ENCODE results near the gene MS4A7.
"Not testable (repeated sequence)": the region's sequence is repeated elsewhere in the genome, so short reads cannot be mapped to it uniquely, and the experiment has no call there.

The MS4A7 gene, protein sequence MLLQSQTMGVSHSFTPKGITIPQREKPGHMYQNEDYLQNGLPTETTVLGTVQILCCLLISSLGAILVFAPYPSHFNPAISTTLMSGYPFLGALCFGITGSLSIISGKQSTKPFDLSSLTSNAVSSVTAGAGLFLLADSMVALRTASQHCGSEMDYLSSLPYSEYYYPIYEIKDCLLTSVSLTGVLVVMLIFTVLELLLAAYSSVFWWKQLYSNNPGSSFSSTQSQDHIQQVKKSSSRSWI

DNA sequence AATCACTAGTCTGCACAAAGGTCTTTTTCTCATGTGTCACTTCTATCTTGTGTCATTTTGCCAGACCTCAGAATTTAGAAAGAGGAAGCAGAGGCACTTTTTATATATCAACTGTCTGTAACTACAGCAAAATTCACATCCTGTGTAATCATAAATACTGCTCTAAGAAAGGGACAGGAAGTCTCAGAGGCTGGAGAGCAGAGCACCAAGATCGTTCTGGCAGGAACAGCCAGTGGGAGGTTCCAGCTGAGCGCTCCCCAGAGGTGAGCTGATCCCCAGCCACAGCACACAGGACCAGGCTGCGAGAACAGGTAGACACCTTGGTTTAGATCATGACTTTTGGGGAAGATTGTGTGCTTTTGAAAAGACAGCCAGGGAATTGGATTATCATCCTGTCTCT lies at the start of gene MS4A7:
Gene MS4A7 (plus strand): TSS at position 179 of the 400 bp plus-strand sequence. CDS start 4,610 bp downstream, outside the sequence.
- no peak for DNase-seq

DNA sequence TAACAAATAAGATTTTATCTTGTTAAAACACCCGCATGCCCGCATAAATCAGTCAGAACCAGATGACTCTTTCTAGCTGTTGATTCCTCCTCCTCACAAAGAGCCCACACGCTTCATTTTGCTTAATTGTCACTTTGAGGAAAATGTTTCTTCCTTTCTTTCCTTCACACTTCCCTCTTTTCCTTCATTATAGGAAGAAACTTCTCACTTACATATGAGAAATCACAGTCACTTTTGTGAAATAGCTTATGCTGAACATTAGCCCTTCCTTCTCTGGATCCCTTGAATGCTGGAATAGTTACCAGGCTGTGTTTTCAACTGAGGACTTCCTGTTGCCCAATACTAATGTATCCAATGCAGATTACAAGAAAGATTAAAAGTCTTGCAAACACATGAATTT lies 45.5 kb upstream of the MS4A7 start:
- no peak for DNase-seq

DNA sequence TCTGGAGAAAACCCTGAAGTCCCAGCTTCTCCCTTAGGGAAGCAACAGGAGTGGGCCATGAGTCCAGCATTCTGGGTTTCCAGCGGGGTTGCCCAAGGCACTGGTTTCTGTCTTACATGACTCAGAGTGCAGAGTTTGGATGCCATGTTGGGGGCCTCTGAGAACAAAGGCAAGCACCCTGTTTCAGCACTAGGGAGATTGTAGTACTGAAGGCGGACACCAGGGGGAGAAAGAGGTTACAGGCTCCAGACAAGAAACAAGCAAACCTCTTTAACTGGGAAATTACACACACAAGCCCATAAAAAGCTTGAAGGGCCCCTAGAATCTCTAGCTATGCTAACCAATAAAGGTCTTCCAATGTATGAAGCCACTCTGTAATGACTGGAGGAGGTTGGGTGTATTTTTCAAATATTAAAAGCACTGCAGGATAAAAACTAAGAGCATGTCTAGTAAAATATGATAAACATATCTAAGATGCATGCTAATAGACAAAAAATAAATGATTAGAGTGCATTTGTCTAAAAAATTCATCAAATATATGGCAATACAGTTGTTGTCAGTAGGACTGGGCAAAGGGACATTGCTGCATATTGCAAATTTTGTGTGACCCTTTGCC lies 44.2 kb upstream of the MS4A7 start:
- peak; percentile 54 for DNase-seq

DNA sequence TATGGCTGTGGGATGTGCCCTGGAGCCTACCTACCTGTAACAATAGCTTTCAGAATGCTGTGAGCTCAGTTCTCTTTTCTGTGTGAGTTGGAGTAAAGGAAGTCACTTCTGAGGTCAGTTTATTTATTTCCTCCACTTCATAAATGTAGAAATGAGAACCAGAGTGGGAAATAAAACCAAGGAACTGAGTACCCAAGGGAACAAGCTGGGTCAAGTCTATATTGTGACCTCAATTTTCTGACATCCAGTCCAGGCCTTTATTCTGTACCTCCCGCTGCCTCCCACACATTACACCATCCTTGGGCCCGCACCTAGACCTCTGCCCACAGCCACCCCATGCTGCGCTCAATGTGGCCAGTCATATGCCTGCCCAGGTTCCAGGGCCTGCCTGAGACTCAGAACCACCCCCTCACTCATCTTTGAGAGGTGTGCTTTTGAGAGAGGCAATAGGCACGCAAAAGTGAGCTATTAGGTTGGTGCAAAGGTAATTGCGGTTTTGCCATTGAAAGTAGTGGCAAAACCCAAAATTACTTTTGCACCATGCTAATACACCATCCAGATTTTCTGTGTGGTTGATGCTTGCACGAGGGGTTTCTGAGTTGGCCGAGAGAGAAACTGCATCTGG lies 41.5 kb upstream of the MS4A7 start:
- DNase-seq: no peak

DNA sequence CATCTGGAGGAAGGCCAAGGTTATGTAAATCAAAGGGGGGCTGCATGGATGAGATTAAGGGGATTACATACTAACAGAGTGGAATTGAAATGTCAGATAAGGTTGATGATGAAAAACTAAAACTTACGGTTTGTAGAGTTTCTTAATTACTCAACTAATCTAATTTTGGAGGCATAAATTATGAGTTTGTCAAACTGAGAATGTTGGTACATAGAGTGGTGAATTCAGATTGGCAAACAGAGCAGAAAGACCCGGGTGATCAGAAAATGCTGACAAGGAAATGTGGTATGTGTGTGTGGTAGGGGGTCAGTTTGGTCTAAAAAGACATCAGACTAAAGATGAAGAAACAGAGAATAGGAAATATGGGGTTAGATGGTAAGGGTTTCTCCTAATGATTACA lies 40.3 kb upstream of the MS4A7 start:
- DNase-seq: no peak

DNA sequence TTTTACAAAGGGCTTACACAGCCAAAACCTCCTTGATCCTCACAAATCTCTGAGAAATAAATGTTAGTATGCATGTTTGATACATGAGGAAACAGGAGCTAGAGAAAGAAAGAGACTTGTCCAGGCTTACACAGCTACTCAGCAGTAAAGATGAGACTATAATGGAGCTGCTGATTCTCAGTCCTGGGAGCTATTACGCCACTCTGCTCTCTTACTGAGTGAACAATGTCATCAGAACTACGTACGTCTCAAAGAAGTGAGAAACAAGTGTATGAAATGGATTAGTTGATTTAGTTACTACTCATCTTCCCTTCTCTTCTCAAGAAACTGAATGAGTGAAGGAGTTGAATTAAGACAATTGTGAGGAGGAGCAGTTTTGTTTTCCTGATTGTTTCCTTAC lies 39.0 kb upstream of the MS4A7 start:
- no peak for DNase-seq

DNA sequence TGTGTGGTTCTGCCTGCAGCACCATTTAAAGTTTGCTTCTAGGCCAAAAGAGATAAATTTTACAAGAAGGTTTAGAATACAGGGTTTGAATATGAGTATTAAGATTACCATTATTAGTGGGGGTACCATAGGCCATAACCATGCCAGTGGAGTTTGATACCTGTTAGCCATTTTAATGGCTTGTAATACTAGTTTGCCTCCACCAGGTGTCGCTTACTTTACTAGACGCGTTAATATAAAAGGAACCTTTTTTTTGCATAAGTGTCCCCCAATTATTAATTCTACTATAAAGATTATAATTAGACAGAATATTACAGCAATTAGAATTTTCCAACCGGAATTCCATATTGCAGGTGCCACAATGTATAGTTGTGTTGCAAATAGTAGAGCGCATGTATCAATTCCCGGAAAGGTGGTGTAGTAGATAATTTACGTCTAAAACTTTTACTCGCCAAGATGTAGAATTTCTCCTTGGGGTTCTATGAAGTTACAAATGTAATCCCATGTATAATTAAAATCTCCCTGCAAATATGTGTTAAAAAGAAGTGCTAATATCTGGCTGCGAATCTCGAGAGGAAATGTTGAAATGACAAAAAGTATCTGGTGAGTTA lies 35.1 kb upstream of the MS4A7 start:
- no peak for DNase-seq

DNA sequence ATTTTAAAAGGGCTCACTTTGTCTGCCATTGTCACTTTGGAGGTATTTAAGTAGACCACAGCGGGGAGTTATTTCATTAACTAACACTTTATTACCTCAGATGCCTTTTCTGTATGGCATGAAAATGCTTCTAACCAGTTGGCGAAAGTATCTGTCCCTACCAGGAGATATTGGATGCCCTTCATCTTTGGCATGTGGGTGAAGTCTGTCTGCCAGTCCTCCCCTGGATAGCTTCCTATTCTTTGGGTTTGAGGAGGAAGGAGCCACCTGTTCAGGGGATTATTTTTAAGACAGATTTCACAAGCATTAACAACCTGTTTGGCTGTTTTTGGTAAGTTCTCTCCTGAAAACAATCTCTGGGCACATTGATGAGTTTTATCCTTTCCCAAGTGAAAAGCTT lies 34.2 kb upstream of the MS4A7 start:
- DNase-seq: no peak

DNA sequence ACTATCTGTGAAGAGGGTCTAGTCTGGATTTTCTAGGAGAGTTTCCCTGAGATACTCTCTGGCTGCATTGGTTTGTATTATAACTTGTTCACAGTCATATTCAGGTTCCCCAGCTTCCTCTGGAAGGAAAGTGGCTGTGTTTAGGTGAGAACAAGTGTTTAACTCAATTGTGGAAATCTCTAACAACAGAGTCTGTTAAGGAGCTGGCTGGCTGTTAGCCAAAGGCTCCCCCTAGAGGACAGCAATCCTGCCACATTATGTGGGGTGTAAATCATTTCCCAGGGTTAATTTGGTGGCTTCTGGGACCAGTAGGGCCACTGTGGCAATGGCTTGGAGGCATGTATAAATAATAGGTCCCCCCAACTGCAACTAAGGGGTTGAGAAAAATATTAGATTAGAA lies 32.8 kb upstream of the MS4A7 start:
- peak; percentile 3 for DNase-seq

DNA sequence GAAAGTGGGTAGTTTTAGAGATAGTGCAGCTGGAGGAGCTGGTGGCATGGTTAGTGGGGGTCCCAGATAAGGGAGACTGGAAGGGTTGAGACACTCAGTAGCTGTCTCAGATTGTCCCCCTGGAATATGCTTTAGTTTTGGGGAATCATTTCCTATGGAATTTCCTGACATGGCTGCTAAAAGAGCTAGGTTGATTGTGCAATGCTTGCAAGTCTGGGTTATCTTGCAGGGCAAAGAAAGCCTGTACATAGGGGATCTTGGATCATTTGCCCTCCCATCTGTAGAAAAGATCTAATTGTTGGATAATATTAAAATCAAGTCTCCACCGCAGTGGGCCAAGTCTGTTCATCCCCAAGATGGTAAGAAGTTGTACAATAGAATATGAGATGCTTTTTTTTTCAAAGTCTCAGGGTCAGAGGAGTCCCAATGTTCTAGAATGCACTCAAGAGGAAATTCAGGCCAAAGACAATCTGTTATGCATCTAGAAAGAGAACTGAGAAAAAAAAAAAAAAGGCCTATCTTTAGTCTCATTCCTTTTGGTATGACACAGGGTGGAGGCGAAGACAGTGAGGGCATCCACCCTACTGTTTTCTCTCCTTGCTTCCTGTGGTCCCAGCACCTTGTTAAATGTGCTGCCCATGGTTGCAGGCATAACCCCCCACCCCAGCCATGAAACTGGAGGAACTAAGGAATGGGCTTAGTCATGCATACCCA lies 31.1 kb upstream of the MS4A7 start:
- DNase-seq: no peak

DNA sequence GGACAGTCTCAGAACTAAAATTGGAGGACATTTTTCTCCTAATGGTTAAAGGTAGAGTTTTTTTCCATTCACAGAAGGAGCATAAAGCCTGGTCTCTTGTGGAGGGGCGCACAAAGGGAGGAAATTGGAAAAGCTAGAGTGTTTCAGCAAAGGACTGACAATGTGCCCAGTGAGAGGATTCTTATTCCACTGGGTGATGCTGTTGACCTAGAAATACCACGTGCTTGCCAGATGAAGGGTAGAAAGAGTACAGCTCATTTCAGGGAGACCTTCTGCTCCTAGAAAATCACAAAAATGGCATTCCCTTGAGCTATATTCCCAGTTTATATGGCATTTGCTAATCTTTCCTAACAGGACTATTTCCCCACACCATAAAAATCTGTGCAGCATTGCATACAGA lies 30.2 kb upstream of the MS4A7 start:
- no peak for DNase-seq

DNA sequence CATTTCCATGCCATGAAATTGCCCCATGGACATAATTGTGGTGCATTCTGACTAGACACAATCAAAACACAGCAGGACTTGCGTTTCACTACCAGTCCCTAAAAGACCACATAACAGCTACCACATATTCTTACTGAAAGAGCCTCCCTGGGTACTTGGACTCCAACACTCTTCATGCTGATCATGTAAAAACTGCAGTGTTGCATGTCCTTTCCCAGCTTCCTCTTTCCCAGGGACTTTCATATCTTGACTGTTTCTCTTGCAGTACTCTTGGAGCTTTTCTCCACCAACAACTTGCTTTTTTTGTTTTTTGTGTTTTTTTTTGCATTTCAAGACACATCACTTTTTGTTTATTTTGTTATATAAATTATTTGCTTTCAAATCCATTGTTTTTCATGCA lies 28.3 kb upstream of the MS4A7 start:
- no peak for DNase-seq

DNA sequence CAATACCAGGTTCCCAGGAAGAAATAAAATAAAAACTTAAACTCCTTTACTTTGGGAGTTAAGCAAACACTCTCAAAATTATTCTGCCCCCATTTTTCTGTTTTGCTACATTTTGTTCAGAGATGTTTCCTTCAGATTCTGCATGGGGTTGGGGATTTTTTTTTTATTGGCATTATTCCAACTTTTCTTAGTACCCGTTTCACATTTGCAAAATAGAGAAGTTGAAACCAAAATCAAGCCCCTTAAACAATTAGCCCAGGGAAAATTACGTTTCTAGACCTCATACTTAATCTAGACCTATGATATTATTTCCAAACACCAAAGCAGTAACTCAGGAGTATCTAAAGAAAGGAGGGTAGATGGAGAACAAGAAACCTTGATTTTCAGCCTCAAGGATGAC lies 20.6 kb upstream of the MS4A7 start:
- DNase-seq: no peak

DNA sequence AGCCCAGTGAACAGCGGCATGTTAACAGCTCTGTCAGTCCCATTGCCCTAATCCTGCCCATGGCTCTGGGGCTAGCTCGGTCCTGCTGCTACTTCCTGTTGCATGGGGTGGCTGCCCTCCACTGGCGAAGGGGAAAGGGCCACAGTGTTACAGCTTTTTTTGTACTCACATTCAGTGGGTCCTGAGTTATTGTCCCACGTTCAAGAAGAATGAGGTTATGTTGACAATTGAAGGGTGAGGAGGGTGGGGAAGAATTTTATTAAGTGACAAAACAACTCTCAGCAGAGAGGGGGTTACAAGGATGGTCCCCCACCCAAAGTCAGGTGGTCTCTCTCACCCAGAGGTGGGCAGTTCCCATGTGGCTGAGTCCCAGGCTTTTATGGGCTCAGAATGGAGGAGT lies 17.7 kb upstream of the MS4A7 start:
- DNase-seq: no peak

DNA sequence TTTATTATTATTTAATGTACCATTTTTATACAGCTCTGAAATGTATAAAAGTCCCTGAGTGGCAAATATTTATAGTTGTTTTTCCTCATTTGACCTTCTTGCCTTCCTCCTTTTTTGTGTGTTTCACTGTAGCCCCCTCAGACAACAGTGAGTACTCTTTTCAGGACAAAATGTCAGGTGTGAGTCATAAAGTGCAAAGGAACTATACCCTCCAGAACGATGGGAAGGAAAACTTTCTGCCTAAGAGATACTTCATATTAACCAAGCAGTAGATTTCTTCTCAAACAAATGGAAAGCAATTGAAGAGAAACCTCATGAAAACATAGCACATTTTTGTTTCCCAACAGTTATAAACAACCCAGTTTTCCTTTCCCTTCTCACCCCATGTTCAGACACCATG lies 16.1 kb upstream of the MS4A7 start:
- DNase-seq: no peak

DNA sequence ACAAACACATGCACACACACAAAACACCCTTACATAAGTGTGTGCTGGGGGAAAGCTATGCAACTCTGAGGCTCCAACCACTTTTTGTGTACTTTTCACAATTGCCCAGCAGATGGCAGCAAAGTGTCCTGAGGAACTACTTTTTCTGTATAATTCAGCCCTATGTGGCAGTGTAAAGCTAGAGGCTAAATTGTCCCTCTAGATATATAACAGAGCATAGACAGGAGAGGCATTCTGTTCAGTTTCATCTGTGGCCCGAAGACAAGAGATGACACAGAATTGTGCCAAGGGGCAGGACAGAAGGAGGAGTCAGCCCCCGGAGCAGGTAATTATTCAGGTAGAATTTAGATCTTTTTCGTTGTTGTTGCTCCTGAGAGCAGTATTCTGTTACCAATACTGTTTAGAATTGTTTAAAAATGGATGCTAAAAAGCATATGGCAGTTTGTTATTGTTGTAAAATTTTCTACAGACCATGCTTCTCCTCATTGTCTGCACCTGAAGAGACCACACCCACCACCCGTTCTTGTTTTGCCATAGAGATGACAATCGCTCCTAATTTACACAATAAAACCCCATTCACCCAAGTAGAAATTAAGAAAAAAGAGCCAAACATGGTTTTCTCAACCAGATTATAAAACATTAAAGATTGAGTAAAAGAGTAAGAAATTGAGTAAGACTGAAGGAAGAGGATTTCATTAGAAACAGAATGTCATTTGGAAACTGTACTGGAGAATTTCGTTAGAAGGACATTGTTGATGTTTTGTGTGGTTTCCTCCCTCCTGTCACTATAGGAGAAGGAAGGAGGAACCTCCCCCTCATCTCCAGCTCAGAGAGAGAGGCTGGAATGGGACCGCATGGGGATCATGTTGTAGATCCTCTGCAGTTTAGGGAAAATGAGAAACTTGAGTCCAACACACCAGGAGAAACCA lies 14.5 kb upstream of the MS4A7 start:
- DNase-seq: peak; percentile 51

DNA sequence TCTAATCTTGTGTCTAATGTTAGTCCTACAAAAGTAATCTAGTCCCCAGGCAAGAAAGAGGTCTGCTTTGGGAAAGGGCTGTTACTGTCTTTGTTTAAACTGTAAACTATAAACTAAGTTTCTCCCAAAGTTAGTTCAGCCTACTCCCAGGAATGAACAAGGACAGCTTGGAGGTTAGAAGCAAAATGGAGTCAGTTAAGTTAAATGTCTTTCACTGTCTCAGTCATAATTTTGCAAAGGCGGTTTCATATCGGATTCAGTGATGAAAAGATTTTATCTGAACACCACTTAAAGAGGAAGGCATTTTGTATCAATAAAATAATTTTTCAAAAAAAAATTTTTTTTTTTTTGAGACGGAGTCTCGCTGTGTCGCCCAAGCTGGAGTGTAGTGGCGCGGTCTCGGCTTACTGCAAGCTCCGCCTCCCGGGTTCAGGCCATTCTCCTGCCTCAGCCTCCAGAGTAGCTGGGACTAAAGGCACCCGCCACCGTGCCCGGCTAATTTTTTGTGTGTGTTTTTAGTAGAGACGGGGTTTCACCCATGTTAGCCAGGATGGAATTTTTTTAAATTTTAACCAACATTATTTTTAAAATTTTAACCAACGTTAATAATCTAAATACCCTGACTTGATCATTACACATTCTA lies 11.9 kb upstream of the MS4A7 start:
- not testable (repeated sequence) for DNase-seq

DNA sequence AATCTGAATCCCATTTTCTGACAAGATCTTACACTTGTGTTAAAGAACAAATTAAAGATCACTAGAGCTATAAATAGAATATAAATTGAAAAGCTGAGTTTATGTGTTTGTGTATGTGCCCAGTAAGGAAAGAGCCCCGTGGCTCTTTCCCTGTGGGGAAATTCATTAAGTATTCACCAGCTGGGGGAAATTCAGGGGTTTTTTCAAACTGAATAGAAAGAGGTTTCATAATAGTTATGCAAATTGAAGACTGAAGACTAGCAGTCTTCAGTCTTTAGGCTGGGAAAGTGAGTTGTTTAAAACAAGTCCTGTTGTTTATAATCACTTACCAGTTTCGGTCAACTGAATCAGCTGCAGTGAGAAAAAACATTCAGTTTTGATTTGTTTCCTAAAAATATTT lies 11.3 kb upstream of the MS4A7 start:
- DNase-seq: no peak

DNA sequence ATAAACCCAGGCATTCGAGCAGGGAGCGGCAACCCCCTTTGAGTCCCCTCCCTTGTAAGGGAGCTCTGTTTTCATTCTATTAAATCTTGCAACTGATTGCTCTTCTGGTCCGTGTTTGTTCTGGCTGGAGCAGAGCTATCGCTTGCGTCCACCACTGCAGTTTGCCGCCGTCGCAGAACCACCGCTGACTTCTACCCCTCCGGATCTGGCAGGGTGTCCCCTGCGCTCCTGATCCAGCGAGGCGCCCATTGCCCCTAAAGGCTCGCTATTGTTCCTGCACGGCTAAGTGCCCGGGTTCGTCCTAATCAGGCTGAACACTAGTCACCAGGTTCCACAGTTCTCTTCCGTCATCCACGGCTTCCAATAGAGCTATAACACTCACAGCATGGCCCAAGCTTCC lies 10.4 kb upstream of the MS4A7 start:
- no peak for DNase-seq

DNA sequence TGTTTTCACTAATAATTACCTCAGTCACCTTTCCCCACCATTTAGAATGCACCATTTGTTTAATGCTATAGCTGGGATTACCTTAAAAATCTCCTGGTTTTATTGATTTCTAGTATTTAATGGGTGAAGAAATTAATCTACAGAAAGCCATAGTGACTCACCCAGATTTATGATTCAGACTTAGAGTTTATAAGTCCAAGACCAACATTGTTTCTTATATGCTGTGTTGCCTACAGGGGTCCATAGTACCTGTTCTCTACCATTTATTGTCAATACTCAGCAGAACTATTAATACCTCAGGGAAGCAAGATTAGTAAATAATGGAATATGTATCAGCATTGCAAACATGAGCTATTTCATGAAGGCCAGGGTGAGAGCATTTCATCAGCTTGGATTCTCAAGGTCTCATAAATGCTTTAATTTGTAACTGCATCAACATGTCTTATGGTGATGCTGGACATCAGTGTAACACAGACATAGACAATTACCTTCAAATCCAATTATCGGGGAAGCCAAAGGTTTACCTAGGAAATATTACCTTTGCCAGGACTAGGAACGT lies 8.0 kb upstream of the MS4A7 start:
- DNase-seq: no peak

DNA sequence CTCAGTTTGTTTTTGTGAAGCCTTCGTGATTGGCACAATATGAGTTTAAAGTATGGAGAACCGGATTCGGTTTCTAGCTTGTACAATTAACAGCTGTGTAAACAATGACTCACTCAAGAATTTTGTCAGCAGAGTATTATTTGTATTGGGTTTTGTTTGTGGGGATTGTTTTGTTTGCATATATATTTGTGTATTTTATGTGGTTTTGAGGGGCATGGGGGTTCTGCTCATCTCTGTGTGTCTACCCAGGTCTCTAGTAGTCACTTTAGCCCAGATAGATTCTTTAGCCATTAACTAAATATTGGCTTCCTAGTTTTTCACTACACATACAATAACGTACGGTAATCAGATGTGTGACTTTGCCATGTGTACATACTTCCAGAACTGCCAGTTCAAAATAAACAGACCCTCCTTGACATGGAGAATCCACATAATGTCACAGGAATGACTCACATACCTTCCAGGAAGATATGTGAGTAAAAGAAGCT lies 7.5 kb upstream of the MS4A7 start:
- no peak for DNase-seq
